Measurements from ENCODE around the gene ZNG1A. TPM values are rescaled to one million over a fixed set of nuclear protein-coding genes. Genes with fewer than 3 reads are reported as not detected.
"Not testable (repeated sequence)": the region's sequence is repeated elsewhere in the genome, so short reads cannot be mapped to it uniquely, and the experiment has no call there.

Gene ZNG1A
- total RNA-seq: 24.6 and 28.0 TPM in 2 replicates

GRCh38 chr9:178970-179383 is at the start of gene ZNG1A:
ZNG1A (minus strand) TSS chr9:179056; CDS start chr9:178969, 87 bp downstream.
- not testable (repeated sequence) for H3K27ac ChIP-seq (ENCODE audit: low read depth, low read length)
- H2AFZ ChIP-seq (ENCODE audit: low read length): peak within 1 kb of the TSS; percentile 74
- H3K4me2 ChIP-seq (ENCODE audit: insufficient read depth, low read length): peak within 1 kb of the TSS; percentile 64

GRCh38 chr9:227860-228259 is 49.0 kb upstream of the ZNG1A start:
- H3K27me3 ChIP-seq (ENCODE audit: insufficient read depth, low read length): no peaks in the 10 kb centered on the region
- H3K79me2 ChIP-seq (ENCODE audit: insufficient read depth, low read length): no peaks in the 10 kb centered on the region
- H3K36me3 ChIP-seq (ENCODE audit: insufficient read depth, low read length): no peaks in the 10 kb centered on the region
- no peaks in the 10 kb centered on the region for H3K4me1 ChIP-seq (ENCODE audit: insufficient read depth, low read length)
- H3K4me2 ChIP-seq (ENCODE audit: insufficient read depth, low read length): no peak overlapping the region
- H2AFZ ChIP-seq (ENCODE audit: low read length): no peak overlapping the region
- DNase-seq (ENCODE audit: insufficient read length, low spot score, missing footprints): no peak
- H4K20me1 ChIP-seq (ENCODE audit: insufficient read depth, low read length): no peaks in the 10 kb centered on the region
- no peak overlapping the region for H3K27ac ChIP-seq (ENCODE audit: low read depth, low read length)
- TF ChIP-seq CTCF (IDR thresholded peaks at IDR 0.05; ENCODE audit: extremely low read depth, low read depth, low read length): no peak
- no peak overlapping the region for H3K4me3 ChIP-seq (ENCODE audit: insufficient read depth, low read length)
- H3K9me3 ChIP-seq (ENCODE audit: low read depth, low read length): no peaks in the 10 kb centered on the region

More at GRCh38 chr9:178970-179383, at the start of gene ZNG1A:
- H3K9me3 ChIP-seq (ENCODE audit: low read depth, low read length); H3K27me3 ChIP-seq (ENCODE audit: insufficient read depth, low read length); H3K79me2 ChIP-seq (ENCODE audit: insufficient read depth, low read length); DNase-seq (ENCODE audit: insufficient read length, low spot score, missing footprints); H3K36me3 ChIP-seq (ENCODE audit: insufficient read depth, low read length); H3K4me1 ChIP-seq (ENCODE audit: insufficient read depth, low read length); H4K20me1 ChIP-seq (ENCODE audit: insufficient read depth, low read length): not testable (repeated sequence)
- peak within 1 kb of the TSS; percentile 59 for H3K4me3 ChIP-seq (ENCODE audit: insufficient read depth, low read length)

DNA sequence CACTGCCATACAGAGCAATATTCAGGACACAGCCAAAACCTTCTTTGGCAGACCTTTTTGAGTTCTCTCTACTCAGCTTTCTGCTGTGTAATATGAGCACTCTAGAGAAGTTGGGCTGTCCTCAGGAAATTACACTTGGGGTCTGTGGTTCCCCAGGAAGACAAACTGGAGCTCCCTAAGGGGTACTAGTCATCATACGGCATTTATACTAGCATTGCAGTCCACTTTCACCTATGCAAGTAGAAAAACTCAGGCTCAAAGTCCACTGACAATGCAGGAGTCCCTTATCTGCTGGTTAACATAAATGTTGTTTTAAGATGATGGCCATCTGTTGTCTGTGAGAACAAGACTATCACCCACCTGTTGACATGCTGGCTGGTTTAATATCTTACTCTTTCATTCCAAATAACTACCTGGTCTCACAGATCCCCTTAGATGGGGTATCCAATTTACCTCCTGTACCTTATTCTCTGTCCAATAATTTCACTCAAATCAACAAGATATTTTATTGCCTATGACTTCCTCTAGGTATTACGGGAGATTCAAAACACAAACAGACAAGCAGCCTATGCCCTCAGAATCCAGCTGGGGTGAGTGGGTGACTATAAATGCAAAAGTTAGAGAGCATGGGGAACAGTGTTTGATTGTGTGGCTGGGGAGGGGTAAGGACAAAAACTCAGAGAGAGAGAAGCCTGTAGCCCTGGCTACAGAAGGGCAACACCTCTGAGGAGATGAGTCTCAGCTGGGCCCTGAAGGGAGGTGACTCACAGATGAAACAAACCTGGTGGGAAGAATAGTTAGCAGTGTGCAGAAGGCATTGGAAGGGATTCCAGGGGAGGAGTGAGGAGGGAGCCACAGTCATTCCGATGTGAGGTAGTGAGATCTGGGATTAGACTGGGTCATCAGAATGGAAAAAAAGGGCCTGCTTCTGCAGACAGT is 46.0 kb upstream of the ZNG1A start:
- no peak for DNase-seq (ENCODE audit: insufficient read length, low spot score, missing footprints)
- H3K36me3 ChIP-seq (ENCODE audit: insufficient read depth, low read length): no peaks in the 10 kb centered on the region
- H3K4me2 ChIP-seq (ENCODE audit: insufficient read depth, low read length): no peak overlapping the region

GRCh38 chr9:224026-224425 is 45.2 kb upstream of the ZNG1A start:
- Histone ChIP-seq H3K4me3 (ENCODE audit: insufficient read depth, low read length) (no peak overlapping the region), H3K27ac (ENCODE audit: low read depth, low read length) (no peak overlapping the region), H3K36me3 (ENCODE audit: insufficient read depth, low read length) (no peaks in the 10 kb centered on the region), H3K79me2 (ENCODE audit: insufficient read depth, low read length) (no peaks in the 10 kb centered on the region), H3K9me3 (ENCODE audit: low read depth, low read length) (no peaks in the 10 kb centered on the region), H2AFZ (ENCODE audit: low read length) (no peak overlapping the region), H3K4me1 (ENCODE audit: insufficient read depth, low read length) (no peaks in the 10 kb centered on the region), H4K20me1 (ENCODE audit: insufficient read depth, low read length) (no peaks in the 10 kb centered on the region), H3K27me3 (ENCODE audit: insufficient read depth, low read length) (no peaks in the 10 kb centered on the region), H3K4me2 (ENCODE audit: insufficient read depth, low read length) (no peak overlapping the region)
- no peak for TF ChIP-seq CTCF (IDR thresholded peaks at IDR 0.05; ENCODE audit: extremely low read depth, low read depth, low read length)
- no peak for DNase-seq (ENCODE audit: insufficient read length, low spot score, missing footprints)

More for the DNA sequence above, 46.0 kb upstream of the ZNG1A start:
- Histone ChIP-seq H3K4me3 (ENCODE audit: insufficient read depth, low read length) (no peak overlapping the region), H3K4me1 (ENCODE audit: insufficient read depth, low read length) (no peaks in the 10 kb centered on the region), H4K20me1 (ENCODE audit: insufficient read depth, low read length) (no peaks in the 10 kb centered on the region), H2AFZ (ENCODE audit: low read length) (no peak overlapping the region), H3K9me3 (ENCODE audit: low read depth, low read length) (no peaks in the 10 kb centered on the region), H3K27ac (ENCODE audit: low read depth, low read length) (no peak overlapping the region), H3K27me3 (ENCODE audit: insufficient read depth, low read length) (no peaks in the 10 kb centered on the region), H3K79me2 (ENCODE audit: insufficient read depth, low read length) (no peaks in the 10 kb centered on the region)
- TF ChIP-seq CTCF (IDR thresholded peaks at IDR 0.05; ENCODE audit: extremely low read depth, low read depth, low read length): no peak
